Osteoblast (primary cell): ENCODE results near the gene NRCAM. TPM values are rescaled to one million over a fixed set of nuclear protein-coding genes. Genes with fewer than 3 reads are reported as not detected.

ENCODE experiments used
- DNase-seq: peaks from one replicate; pipeline ENCODE4 v3.0.0; 2011; ENCODE audit warnings: low spot score, mixed read lengths; ENCODE audit not compliant: insufficient read length; ENCODE audit errors: missing footprints
- H2AFZ ChIP-seq: 2 replicates; pipeline ENCODE4 v1.6.0; 2011; ENCODE audit warnings: mild to moderate bottlenecking, low read length
- H3K27ac ChIP-seq: 2 replicates; pipeline ENCODE4 v1.5.1; 2011; ENCODE audit warnings: mild to moderate bottlenecking, low read depth, low read length, moderate library complexity
- H3K27me3 ChIP-seq: 2 replicates; pipeline ENCODE4 v1.6.0; 2012; ENCODE audit warnings: mild to moderate bottlenecking, control low read depth, inconsistent platforms, low read length, moderate library complexity; ENCODE audit not compliant: insufficient read depth
- H3K36me3 ChIP-seq: 2 replicates; pipeline ENCODE4 v1.5.1; 2011; ENCODE audit warnings: mild to moderate bottlenecking, low read length, control low read depth, moderate library complexity; ENCODE audit not compliant: insufficient read depth
- H3K4me1 ChIP-seq: 2 replicates; pipeline ENCODE4 v1.5.1; 2011; ENCODE audit warnings: mild to moderate bottlenecking, low read length, control low read depth, moderate library complexity; ENCODE audit not compliant: insufficient read depth
- H3K4me2 ChIP-seq: 2 replicates; pipeline ENCODE4 v1.6.0; 2011; ENCODE audit warnings: mild to moderate bottlenecking, low read length; ENCODE audit not compliant: insufficient read depth
- H3K4me3 ChIP-seq: fragments of 200-600 bp; sonication (generic); 3 replicates; pipeline ENCODE4 v1.5.1; 2012; ENCODE audit warnings: mild to moderate bottlenecking, low read length, inconsistent platforms; ENCODE audit not compliant: insufficient read depth
- H3K79me2 ChIP-seq: 2 replicates; pipeline ENCODE4 v1.6.0; 2012; ENCODE audit warnings: mild to moderate bottlenecking, low read length, control low read depth, inconsistent platforms; ENCODE audit not compliant: insufficient read depth
- H3K9me3 ChIP-seq: 2 replicates; pipeline ENCODE4 v1.5.1; 2011; ENCODE audit warnings: low read depth, low read length, control low read depth
- H4K20me1 ChIP-seq: 2 replicates; pipeline ENCODE4 v1.6.0; 2012; ENCODE audit warnings: mild to moderate bottlenecking, low read length, control low read depth; ENCODE audit not compliant: insufficient read depth
- total RNA-seq: library from RNA; depleted of rRNA; stranded (reverse); fragments of >200 nt; gene quantifications from 2 replicates; pipeline ENCODE4 v1.2.3, GENCODE V29; 2012
- TF ChIP-seq, protein P1 (sequence below): IDR thresholded peaks from 2 replicates; pipeline ENCODE4 v1.5.1; 2011; ENCODE audit warnings: mild to moderate bottlenecking, low read depth, low read length, moderate library complexity; ENCODE audit errors: extremely low read depth

The NRCAM gene
- total RNA-seq, 1 donor, result 2.2 TPM

DNA sequence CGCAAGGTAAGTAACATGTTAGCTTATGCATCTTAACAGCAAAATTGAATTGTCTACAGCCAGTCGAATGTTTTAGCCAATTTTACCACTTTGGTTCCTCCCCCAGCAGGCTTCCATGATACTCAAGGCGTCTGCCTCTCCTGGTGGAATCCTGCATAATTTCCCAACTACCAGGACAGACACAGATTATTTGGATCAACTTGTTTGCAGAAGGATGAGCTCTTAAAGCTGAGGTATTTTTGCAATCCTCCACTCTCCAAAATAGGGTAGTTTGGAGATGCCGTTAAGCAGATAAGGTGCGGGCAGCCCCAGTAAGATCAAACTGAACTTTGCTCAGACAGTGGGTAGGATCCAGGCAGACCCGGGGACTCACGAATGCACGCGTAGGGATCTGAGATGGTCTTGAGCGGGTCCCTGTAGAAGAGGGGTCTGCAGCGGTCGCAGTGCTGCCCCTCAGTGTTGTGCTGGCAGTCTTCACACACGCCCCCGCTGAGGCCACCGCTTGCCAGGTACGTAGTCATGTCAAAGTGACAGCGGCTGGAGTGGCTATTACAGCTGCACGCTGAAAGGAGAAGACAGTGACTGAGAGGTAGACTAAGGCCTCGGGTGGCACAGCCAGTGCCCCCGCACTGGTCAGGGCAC lies 353.4 kb downstream of the NRCAM start:
- Histone ChIP-seq H3K27me3 (no peaks in the 10 kb centered on the region), H2AFZ (no peak overlapping the region), H3K36me3 (no peaks in the 10 kb centered on the region), H3K4me3 (no peak overlapping the region), H4K20me1 (no peaks in the 10 kb centered on the region), H3K79me2 (no peaks in the 10 kb centered on the region), H3K9me3 (no peaks in the 10 kb centered on the region), H3K4me1 (peaks cover 9% of the 10 kb centered on the region), H3K27ac (no peak overlapping the region), H3K4me2 (no peak overlapping the region)
- no peak for DNase-seq
- TF ChIP-seq, protein P1, sequence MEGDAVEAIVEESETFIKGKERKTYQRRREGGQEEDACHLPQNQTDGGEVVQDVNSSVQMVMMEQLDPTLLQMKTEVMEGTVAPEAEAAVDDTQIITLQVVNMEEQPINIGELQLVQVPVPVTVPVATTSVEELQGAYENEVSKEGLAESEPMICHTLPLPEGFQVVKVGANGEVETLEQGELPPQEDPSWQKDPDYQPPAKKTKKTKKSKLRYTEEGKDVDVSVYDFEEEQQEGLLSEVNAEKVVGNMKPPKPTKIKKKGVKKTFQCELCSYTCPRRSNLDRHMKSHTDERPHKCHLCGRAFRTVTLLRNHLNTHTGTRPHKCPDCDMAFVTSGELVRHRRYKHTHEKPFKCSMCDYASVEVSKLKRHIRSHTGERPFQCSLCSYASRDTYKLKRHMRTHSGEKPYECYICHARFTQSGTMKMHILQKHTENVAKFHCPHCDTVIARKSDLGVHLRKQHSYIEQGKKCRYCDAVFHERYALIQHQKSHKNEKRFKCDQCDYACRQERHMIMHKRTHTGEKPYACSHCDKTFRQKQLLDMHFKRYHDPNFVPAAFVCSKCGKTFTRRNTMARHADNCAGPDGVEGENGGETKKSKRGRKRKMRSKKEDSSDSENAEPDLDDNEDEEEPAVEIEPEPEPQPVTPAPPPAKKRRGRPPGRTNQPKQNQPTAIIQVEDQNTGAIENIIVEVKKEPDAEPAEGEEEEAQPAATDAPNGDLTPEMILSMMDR, result no peak

DNA sequence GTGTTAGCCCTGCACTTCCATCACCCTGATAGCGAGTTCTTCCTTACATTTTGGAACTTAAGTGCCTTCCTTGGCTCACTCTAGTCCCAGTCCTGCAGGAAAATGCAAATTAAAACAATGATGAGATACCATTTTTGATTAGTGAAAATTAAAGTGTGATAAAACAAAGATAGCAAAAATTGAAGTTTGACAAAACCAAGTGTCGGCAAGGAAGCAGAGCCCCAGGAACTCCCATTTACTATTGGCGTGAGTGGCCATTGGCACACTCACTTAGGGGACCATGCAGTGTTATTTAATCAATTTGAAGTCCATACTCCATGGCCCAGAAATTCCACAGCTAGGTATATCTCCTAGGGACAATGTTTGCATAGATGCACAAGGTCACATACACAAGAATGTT lies 354.5 kb downstream of the NRCAM start:
- Histone ChIP-seq H2AFZ (no peak overlapping the region), H3K4me2 (no peak overlapping the region), H3K4me3 (no peak overlapping the region), H3K27me3 (no peaks in the 10 kb centered on the region), H3K36me3 (no peaks in the 10 kb centered on the region), H3K79me2 (no peaks in the 10 kb centered on the region), H4K20me1 (no peaks in the 10 kb centered on the region), H3K9me3 (no peaks in the 10 kb centered on the region), H3K4me1 (peaks cover 9% of the 10 kb centered on the region), H3K27ac (no peak overlapping the region)
- TF ChIP-seq, protein P1, result no peak
- DNase-seq, result no peak

DNA sequence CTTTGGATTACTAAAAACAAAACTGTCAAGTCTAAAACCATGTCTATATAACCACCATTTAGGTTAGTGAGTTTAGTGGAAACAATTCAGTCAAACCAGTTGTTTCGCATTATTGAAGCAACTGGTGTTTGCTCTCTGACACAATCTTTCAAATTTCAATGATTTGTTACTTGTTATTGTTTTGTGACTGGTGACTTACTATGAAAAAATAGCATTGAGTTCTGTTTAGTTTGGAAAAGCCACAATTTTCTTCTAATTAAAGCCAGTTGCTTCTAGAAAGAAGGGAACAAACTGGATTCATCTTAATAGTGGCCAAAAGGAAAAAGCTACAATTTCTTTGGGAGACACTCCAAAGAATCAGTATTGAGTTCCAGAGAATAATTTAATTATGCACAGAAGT lies 356.5 kb downstream of the NRCAM start:
- Histone ChIP-seq H3K27ac (no peak overlapping the region), H3K79me2 (no peaks in the 10 kb centered on the region), H3K27me3 (no peaks in the 10 kb centered on the region), H2AFZ (no peak overlapping the region), H4K20me1 (no peaks in the 10 kb centered on the region), H3K36me3 (no peaks in the 10 kb centered on the region), H3K4me2 (no peak overlapping the region), H3K9me3 (no peaks in the 10 kb centered on the region), H3K4me1 (peaks cover 22% of the 10 kb centered on the region), H3K4me3 (no peak overlapping the region)
- DNase-seq, result no peak
- TF ChIP-seq, protein P1, result no peak

DNA sequence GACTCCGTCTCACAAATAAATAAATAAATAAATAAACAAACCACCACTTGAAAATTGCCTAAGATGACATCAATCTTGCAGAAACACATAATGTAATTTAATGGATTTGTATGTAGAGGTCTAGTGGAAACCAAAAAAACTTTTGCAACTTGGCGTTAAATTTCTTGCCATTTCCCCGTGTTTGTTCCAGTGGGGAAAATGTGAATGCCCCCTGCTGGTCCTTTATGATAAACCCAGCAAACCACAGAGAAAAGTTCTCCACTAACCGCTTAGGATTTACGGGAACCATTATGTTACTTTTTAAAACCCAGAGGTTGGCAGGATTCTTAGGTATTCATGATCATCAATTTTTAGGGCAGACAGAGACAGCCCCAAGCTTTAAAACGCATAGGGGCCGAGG lies 358.5 kb downstream of the NRCAM start:
- Histone ChIP-seq H3K4me2 (no peak overlapping the region), H3K79me2 (no peaks in the 10 kb centered on the region), H3K27ac (no peak overlapping the region), H3K27me3 (no peaks in the 10 kb centered on the region), H3K36me3 (no peaks in the 10 kb centered on the region), H3K4me1 (peaks cover 27% of the 10 kb centered on the region), H3K9me3 (no peaks in the 10 kb centered on the region), H2AFZ (no peak overlapping the region), H3K4me3 (no peak overlapping the region), H4K20me1 (no peaks in the 10 kb centered on the region)
- peak; percentile 63 for DNase-seq
- TF ChIP-seq, protein P1, result peak; percentile 61

Other genes starting within 250 kb of the NRCAM start
- 36.2 and 37.6 TPM in 2 replicates for gene PNPLA8, start 69.7 kb upstream of the NRCAM start, total RNA-seq
- 25.7 and 28.6 TPM in 2 replicates for gene THAP5, start 113.3 kb upstream of the NRCAM start, total RNA-seq
- gene DNAJB9, start 113.4 kb upstream of the NRCAM start, total RNA-seq, result 24.6 and 34.2 TPM in 2 replicates